ENCODE data around the gene ALDH8A1. TPM values are rescaled to one million over a fixed set of nuclear protein-coding genes. Genes with fewer than 3 reads are reported as not detected.

Gene ALDH8A1
- total RNA-seq, 4 donors from 2014 or later, result 0.81 to 1.9 (median 0.88) TPM; not detected in 1

GRCh38 chr6:134882426-134883038, 67.4 kb downstream of the ALDH8A1 start:
- intact Hi-C loops (cut with DNase I; ENCODE audit: low total_unique reads), result loop anchor here (5.0 kb wide), 1 partner anchor 710 kb away; no protein-coding TSS in a partner anchor
- WGBS, 2 donors, result 4 to 49% methylated on average over 10 of the region's 10 CpGs
- TF ChIP-seq CTCF (IDR thresholded peaks at IDR 0.05) (peak in 1 of 3 donors; percentile 95), POLR2A (IDR thresholded peaks at IDR 0.05) (no peak)
- H3K4me3 ChIP-seq (ENCODE audit: low read depth, poor library complexity, severe bottlenecking), result no peak overlapping the region
- DNase-seq (ENCODE audit: low spot score in 2 of 2), result peak; percentile 74 to 91

DNA sequence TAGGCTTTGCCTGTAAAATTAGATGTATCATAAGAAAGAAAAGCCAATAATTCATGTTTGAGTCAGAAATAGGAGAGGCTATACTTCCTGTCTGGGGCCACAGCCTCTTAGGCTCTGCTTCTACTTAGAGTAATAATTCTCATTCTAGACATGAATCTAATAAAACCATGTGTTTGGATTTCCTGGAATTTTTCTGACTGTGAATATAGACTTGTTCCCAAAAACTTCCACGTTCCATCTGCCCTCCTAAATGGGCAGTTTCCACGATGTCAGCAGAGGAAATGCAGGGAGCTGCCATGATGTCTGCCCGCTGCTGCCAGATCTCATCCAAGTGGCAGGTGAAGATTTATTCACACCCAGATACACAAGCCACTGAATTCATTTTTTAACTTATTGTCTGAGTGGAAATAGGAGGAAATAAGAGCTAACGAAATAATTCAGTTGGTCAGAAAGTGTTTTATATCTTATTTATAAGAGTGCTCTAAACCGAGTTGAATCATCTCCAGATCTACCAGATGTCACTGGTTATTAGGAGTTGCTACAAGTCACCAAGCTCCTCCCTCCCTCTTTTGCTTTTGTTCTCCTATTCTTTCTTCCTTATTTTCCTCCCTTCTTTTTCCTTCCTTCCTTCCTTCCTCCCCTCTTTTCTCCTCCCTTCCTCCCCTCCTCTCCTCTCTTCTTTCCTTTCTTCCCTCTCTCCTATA, 69.3 kb downstream of the ALDH8A1 start:
- TF ChIP-seq CTCF (IDR thresholded peaks at IDR 0.05) (no peak), POLR2A (IDR thresholded peaks at IDR 0.05) (no peak)
- WGBS, 2 donors, result 55 to 58% methylated on average over 5 of the region's 5 CpGs
- intact Hi-C loops (cut with DNase I; ENCODE audit: low total_unique reads), result loop anchor here (5.0 kb wide), 1 partner anchor 708 kb away; no protein-coding TSS in a partner anchor

GRCh38 chr6:134878136-134878535, 71.8 kb downstream of the ALDH8A1 start:
- WGBS, 2 donors, result 87 to 96% methylated on average over 3 of the region's 3 CpGs
- no peak overlapping the region for H3K4me3 ChIP-seq (ENCODE audit: low read depth, poor library complexity, severe bottlenecking)
- no peak for DNase-seq (ENCODE audit: low spot score in 2 of 2)
- intact Hi-C loops (cut with DNase I; ENCODE audit: low total_unique reads), result loop anchor here (5.0 to 10.0 kb wide), 2 partner anchors 721 to 753 kb away; no protein-coding TSS in a partner anchor
- no peak for TF ChIP-seq CTCF (IDR thresholded peaks at IDR 0.05)
- no peak for TF ChIP-seq POLR2A (IDR thresholded peaks at IDR 0.05)

More for the DNA sequence above, 69.3 kb downstream of the ALDH8A1 start:
- H3K4me3 ChIP-seq (ENCODE audit: low read depth, poor library complexity, severe bottlenecking), result no peak overlapping the region
- no peak for DNase-seq (ENCODE audit: low spot score in 2 of 2)

- no peak overlapping the region for H3K4me3 ChIP-seq (ENCODE audit: low read depth, poor library complexity, severe bottlenecking)
- no peak for DNase-seq (ENCODE audit: low spot score in 2 of 2)
- intact Hi-C loops (cut with DNase I; ENCODE audit: low total_unique reads), result loop anchor here (5.0 to 10.0 kb wide), 2 partner anchors 718 to 751 kb away; no protein-coding TSS in a partner anchor
- 75 to 85% methylated on average over 4 of the region's 4 CpGs for WGBS, 2 donors
- no peak for TF ChIP-seq CTCF (IDR thresholded peaks at IDR 0.05)
- no peak for TF ChIP-seq POLR2A (IDR thresholded peaks at IDR 0.05)
Observed at GRCh38 chr6:134875367-134875766, 74.5 kb downstream of the ALDH8A1 start.

DNA sequence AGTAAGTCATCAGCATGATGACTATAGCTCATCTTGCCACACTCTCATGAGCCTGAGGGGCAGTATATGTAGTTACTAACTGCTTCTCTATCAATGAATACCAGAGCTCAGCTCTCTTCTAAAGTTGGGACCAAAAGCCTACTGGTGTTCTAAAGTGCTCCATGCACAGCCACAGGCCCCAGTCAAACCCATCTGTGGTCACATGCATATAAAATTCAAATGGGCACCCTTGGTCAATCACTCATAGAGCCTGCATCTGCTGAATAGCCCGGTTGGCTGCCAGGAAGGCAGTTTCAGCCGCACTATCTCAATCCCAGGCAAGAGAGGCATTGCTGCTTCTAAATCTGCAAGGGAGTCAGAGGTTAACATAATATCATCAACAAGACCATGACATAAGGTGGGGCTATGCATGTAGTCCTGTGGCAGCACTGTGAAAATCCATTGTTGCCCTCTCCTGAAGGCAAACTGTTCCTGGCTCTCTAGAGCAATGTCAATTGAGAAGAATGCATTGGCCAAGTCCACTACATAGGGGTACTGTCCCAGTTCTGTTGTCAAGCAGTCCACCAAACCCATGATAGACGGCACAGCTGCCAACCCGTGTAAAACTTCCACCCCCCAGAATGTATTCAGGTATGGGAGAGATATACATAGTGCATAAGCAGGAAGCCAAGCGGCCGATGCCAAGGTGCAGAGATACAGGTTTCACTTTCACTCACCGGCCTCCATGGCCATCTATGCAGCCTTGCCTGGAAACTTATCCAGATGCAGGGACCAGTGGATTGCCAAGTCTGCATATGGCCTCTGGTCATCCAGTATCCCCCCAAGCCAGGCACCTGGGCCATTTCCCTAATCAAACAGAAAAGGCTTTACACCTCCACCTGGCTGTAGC, 76.2 kb downstream of the ALDH8A1 start:
- intact Hi-C loops (cut with DNase I; ENCODE audit: low total_unique reads), result loop anchor here (10.0 kb wide), 1 partner anchor 749 kb away; no protein-coding TSS in a partner anchor
- no peak overlapping the region for H3K4me3 ChIP-seq (ENCODE audit: low read depth, poor library complexity, severe bottlenecking)
- no peak for TF ChIP-seq POLR2A (IDR thresholded peaks at IDR 0.05)
- TF ChIP-seq CTCF (IDR thresholded peaks at IDR 0.05), result no peak
- DNase-seq (ENCODE audit: low spot score in 2 of 2), result no peak
- WGBS, 2 donors, result 90 to 92% methylated on average over 7 of the region's 7 CpGs

All from lower leg skin (tissue), 4 donors.